Lower lobe of right lung (tissue), 2 donors: ENCODE data around the gene ITGA2. TPM values are rescaled to one million over a fixed set of nuclear protein-coding genes. Genes with fewer than 3 reads are reported as not detected.

ENCODE experiments used
- ATAC-seq, 2 donors: fragments of 200-7000 bp; cut with Tn5 transposase; one replicate each; pipeline ENCODE4 v1.9.1; 2020 to 2022; ENCODE audit warnings: mild to moderate bottlenecking in 2 of 2, moderate library complexity in 2 of 2
- DNase-seq: peaks from one replicate; pipeline ENCODE4 v3.0.0-alpha.2; 2020
- H3K27ac ChIP-seq: fragments of 200-600 bp; one replicate; pipeline ENCODE4 v1.8.0; 2022
- H3K27me3 ChIP-seq: fragments of 200-600 bp; one replicate; pipeline ENCODE4 v1.8.0; 2022; ENCODE audit warnings: low read depth
- H3K36me3 ChIP-seq: fragments of 200-600 bp; one replicate; pipeline ENCODE4 v1.8.0; 2022; ENCODE audit warnings: mild to moderate bottlenecking
- H3K4me1 ChIP-seq: fragments of 200-600 bp; one replicate; pipeline ENCODE4 v1.8.0; 2022
- H3K4me3 ChIP-seq: fragments of 200-600 bp; one replicate; pipeline ENCODE4 v1.8.0; 2022; ENCODE audit warnings: mild to moderate bottlenecking
- H3K9me3 ChIP-seq: fragments of 200-600 bp; one replicate; pipeline ENCODE4 v1.8.0; 2022
- intact Hi-C: fragments of 100-400 bp; cut with DNase I; formaldehyde crosslinking; loops from one replicate; pipeline ENCODE4 v1.11.0; 2022
- total RNA-seq: library from RNA; stranded (reverse); fragmentation: NEBNext Ultra II Directional; extraction: Animal tissue kit (Norgen Biotek cat#: 25700); gene quantifications from one replicate; pipeline ENCODE4 v1.2.1, GENCODE V29; 2021
- TF ChIP-seq, protein P1 (sequence below): fragments of 200-600 bp; IDR thresholded peaks from one replicate; pipeline ENCODE4 v1.8.0; 2022; ENCODE audit warnings: antibody characterized with exemption, mild to moderate bottlenecking
- donor health status: DM: no; HTN: yes; CAD: no; lungs with severe emphysema.

Gene ITGA2
- total RNA-seq, 1 donor from 2014 or later = 7.4 TPM

DNA sequence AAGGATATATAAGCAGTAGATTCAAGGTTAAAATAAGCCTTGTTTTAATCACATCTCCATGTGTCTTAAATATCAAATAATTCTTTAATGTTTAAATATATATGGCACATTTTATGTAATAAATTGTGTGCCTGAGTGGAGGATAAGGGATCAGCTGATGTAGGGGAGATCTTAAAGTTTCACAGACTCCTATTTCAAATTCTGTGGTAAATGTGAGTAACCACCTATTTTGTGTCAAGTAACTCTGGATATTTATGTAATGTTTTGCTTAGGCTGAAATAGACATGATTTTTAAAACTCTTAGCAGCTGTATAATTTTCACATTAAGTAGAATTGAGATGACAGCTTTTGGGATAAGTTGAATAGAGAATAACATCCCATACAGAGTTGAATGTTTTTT lies 41.3 kb upstream of the ITGA2 start:
- Histone ChIP-seq H3K9me3 (no peaks in the 10 kb centered on the region), H3K36me3 (peaks cover 16% of the 10 kb centered on the region), H3K4me1 (peaks cover 16% of the 10 kb centered on the region), H3K27me3 (no peaks in the 10 kb centered on the region), H3K4me3 (no peak overlapping the region), H3K27ac (no peak overlapping the region)
- intact Hi-C loops = loop anchor here (5.0 kb wide), 1 partner anchor 149 kb away; no protein-coding TSS in a partner anchor
- DNase-seq = no peak
- TF ChIP-seq, protein P1, sequence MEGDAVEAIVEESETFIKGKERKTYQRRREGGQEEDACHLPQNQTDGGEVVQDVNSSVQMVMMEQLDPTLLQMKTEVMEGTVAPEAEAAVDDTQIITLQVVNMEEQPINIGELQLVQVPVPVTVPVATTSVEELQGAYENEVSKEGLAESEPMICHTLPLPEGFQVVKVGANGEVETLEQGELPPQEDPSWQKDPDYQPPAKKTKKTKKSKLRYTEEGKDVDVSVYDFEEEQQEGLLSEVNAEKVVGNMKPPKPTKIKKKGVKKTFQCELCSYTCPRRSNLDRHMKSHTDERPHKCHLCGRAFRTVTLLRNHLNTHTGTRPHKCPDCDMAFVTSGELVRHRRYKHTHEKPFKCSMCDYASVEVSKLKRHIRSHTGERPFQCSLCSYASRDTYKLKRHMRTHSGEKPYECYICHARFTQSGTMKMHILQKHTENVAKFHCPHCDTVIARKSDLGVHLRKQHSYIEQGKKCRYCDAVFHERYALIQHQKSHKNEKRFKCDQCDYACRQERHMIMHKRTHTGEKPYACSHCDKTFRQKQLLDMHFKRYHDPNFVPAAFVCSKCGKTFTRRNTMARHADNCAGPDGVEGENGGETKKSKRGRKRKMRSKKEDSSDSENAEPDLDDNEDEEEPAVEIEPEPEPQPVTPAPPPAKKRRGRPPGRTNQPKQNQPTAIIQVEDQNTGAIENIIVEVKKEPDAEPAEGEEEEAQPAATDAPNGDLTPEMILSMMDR = no peak
- no peak for ATAC-seq

DNA sequence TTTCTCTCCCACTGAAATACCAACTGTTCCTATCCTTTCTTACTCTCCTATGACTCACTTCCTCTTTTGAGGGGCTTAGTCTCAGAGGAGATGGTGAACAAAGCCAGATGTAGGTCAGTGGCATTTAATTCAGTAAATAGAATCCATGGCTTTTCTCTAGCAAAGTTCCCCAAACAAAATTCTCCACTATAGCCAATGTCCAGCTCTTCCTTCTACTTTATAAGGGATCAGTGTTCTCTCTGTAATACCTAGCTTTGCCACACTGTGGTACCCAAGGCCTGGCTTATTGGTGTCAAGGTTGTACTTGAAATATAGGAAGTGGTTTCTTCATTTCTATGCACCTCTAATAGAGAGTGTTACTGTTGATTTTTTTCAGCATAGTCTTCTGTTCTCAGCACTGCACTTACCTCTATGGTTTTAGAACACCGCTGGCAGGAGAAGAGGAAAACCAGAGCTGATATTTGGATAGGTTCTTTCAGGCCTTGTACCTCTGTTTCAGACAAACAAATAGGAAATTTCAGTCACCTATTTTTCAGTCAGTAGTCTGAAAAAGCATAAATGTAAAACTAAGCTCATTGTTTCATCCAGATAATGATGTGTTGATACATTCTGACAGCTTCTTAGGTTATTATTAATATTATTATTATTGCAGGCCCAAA lies 40.6 kb upstream of the ITGA2 start:
- no peak for DNase-seq
- intact Hi-C loops = loop anchor here (5.0 kb wide), 1 partner anchor 149 kb away; no protein-coding TSS in a partner anchor
- no peak overlapping the region for H3K27ac ChIP-seq

DNA sequence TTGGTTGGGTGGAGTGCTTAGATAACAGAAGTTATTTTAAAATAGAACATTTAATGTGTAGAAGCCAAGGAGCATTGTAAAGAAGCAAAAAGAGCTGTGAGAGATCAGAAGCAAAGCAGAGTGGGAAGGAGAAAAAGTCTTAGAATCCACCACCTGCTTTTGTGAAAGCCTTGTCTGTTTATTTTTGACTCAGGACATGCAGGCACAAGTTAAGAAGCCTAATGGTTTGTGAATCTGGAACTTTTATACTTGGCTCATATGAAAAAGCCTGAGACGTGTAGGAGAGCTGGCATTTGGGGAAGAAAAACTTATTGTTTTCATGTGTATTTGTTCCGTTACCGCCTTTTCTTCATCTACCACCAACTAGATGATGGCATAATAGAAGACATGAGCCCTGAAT lies 38.5 kb upstream of the ITGA2 start:
- intact Hi-C loops = no loop called here
- H3K4me3 ChIP-seq = no peak overlapping the region
- DNase-seq (no peak), ATAC-seq (no peak)
- peaks cover 14% of the 10 kb centered on the region for H3K4me1 ChIP-seq
- H3K27ac ChIP-seq = no peak overlapping the region
- TF ChIP-seq, protein P1 = no peak
- no peaks in the 10 kb centered on the region for H3K9me3 ChIP-seq
- H3K27me3 ChIP-seq = no peaks in the 10 kb centered on the region
- H3K36me3 ChIP-seq = peaks cover 29% of the 10 kb centered on the region

More for the DNA sequence above, 40.6 kb upstream of the ITGA2 start:
- Histone ChIP-seq H3K36me3 (peaks cover 23% of the 10 kb centered on the region), H3K9me3 (no peaks in the 10 kb centered on the region), H3K4me3 (no peak overlapping the region), H3K27me3 (no peaks in the 10 kb centered on the region), H3K4me1 (peaks cover 16% of the 10 kb centered on the region)
- ATAC-seq = peak; percentile 91 to 95
- TF ChIP-seq, protein P1 = peak; percentile 78

DNA sequence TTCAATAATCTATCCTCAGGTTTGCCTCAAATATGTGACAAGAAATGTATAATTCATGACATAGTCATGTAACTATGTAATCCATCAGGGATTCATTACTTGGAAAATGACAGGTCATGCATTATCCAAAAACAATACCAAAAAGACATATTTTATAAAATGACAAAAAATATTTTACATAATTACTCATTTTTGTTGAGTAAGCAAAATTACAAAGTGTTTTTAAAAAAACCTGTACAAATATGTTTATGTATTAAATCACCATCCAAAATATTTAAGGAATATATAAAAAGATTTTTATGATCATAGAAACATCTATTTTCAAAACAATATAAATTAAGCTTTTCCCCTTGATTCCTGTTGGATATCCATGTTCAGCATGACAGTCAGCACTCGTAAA lies 36.7 kb upstream of the ITGA2 start:
- H3K36me3 ChIP-seq = peaks cover 29% of the 10 kb centered on the region
- DNase-seq (no peak), ATAC-seq (no peak)
- peaks cover 5% of the 10 kb centered on the region for H3K4me1 ChIP-seq
- no peak overlapping the region for H3K27ac ChIP-seq
- no peaks in the 10 kb centered on the region for H3K27me3 ChIP-seq
- TF ChIP-seq, protein P1 = no peak
- no peak overlapping the region for H3K4me3 ChIP-seq
- no peaks in the 10 kb centered on the region for H3K9me3 ChIP-seq
- intact Hi-C loops = no loop called here

DNA sequence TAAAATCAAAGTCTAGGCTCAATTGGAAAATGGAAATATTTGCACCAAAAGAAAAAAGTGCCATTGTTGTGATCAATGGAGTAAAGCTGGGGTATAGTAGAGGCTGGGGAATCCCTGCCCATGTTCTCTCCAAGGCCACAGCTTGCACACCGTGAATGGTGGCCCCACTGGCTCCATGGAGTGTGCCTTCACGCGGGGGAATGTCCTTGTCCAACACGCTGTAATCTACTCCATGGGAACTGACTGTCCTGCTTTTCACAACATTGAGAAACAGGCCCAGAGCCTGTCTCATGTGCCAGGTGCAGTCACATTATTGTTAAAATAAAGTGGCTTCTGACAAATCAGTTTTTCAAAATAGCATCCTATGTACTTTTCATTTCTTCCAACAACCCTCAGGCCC lies 33.1 kb upstream of the ITGA2 start:
- DNase-seq (no peak), ATAC-seq (no peak)
- Histone ChIP-seq H3K27ac (no peak overlapping the region), H3K36me3 (peaks cover 18% of the 10 kb centered on the region), H3K27me3 (no peaks in the 10 kb centered on the region), H3K9me3 (no peaks in the 10 kb centered on the region), H3K4me1 (no peaks in the 10 kb centered on the region), H3K4me3 (no peak overlapping the region)
- intact Hi-C loops = no loop called here
- TF ChIP-seq, protein P1 = no peak
